GM12878 (cell line): ENCODE data around the gene CORO1C. TPM values are rescaled to one million over a fixed set of nuclear protein-coding genes. Genes with fewer than 3 reads are reported as not detected.

Source experiments
- CBX5 ChIP-seq: sonication (generic); IDR thresholded peaks from 2 replicates; pipeline ENCODE4 v1.6.1; 2016; ENCODE audit warnings: low read depth, moderate library complexity, mild to moderate bottlenecking, inconsistent platforms
- FOXM1 ChIP-seq: IDR thresholded peaks from 2 replicates; pipeline ENCODE4 v1.6.1; 2012; ENCODE audit warnings: low read depth, mild to moderate bottlenecking, inconsistent platforms, low read length, moderate library complexity
- IRF3 ChIP-seq: fragments of 450-650 bp; IDR thresholded peaks from 2 replicates; pipeline ENCODE4 v1.6.1; 2014; ENCODE audit warnings: mild to moderate bottlenecking
- IRF4 ChIP-seq: IDR thresholded peaks from 2 replicates; pipeline ENCODE4 v1.6.1; 2011; ENCODE audit warnings: low read depth, low read length
- LARP7 ChIP-seq: fragments of 450-650 bp; IDR thresholded peaks from 2 replicates; pipeline ENCODE4 v1.6.1; 2017; ENCODE audit warnings: mild to moderate bottlenecking
- MTA3 ChIP-seq: IDR thresholded peaks from 2 replicates; pipeline ENCODE4 v1.6.1; 2012; ENCODE audit warnings: low read length, inconsistent platforms, borderline replicate concordance
- NKRF ChIP-seq: fragments of 450-650 bp; conservative IDR thresholded peaks from 2 replicates; pipeline ENCODE4 v1.6.1; 2017; ENCODE audit warnings: mild to moderate bottlenecking, moderate library complexity
- NR2C2 ChIP-seq: IDR thresholded peaks from 2 replicates; pipeline ENCODE4 v1.6.1; 2011; ENCODE audit warnings: borderline replicate concordance, low read depth; ENCODE audit not compliant: control insufficient read depth, insufficient read length
- PAX8 ChIP-seq: fragments of 450-650 bp; IDR thresholded peaks from 2 replicates; pipeline ENCODE4 v1.6.1; 2017; ENCODE audit warnings: mild to moderate bottlenecking, moderate library complexity
- PKNOX1 ChIP-seq: fragments of 450-650 bp; IDR thresholded peaks from 2 replicates; pipeline ENCODE4 v1.6.1; 2016; ENCODE audit warnings: mild to moderate bottlenecking
- POU2F2 ChIP-seq: IDR thresholded peaks from 3 replicates; pipeline ENCODE4 v1.6.1; 2011; ENCODE audit warnings: low read depth, mild to moderate bottlenecking, low read length, borderline replicate concordance
- RELB ChIP-seq: fragments of 450-650 bp; IDR thresholded peaks from 2 replicates; pipeline ENCODE4 v1.6.1; 2017; ENCODE audit warnings: low read depth, mild to moderate bottlenecking, moderate library complexity
- SREBF2 ChIP-seq: IDR thresholded peaks from 2 replicates; pipeline ENCODE4 v1.6.1; 2012; ENCODE audit warnings: mild to moderate bottlenecking, low read length
- TARDBP ChIP-seq: IDR thresholded peaks from 2 replicates; pipeline ENCODE4 v1.6.1; 2016; ENCODE audit warnings: borderline replicate concordance
- TCF3 ChIP-seq: IDR thresholded peaks from 2 replicates; pipeline ENCODE4 v1.6.1; 2012; ENCODE audit warnings: low read depth, mild to moderate bottlenecking, low read length, borderline replicate concordance; ENCODE audit not compliant: insufficient read depth
- YY1 ChIP-seq: IDR thresholded peaks from 2 replicates; pipeline ENCODE4 v1.6.1; 2011; ENCODE audit warnings: low read depth, mild to moderate bottlenecking, low read length
- ZNF592 ChIP-seq: fragments of 450-650 bp; IDR thresholded peaks from 2 replicates; pipeline ENCODE4 v1.6.1; 2017; ENCODE audit warnings: mild to moderate bottlenecking, moderate library complexity
- ZSCAN29 ChIP-seq: fragments of 450-650 bp; IDR thresholded peaks from 2 replicates; pipeline ENCODE4 v1.6.1; 2017; ENCODE audit warnings: mild to moderate bottlenecking, moderate library complexity
- polyA plus RNA-seq, 11 experiments: library from polyadenylated mRNA; depleted of rRNA in 4 of 11; unstranded in 6 of 11; stranded (reverse) in 5 of 11; fragments of >200 nt; fragmentation: Nextera tagmentation in 4 of 11; fragmentation: Illumina TruSeq in 1 of 11; extraction: Ambion mirVana in 4 of 11; extraction: Trizol in 1 of 11; gene quantifications; 1 replicate in 1 of 11; 2 replicates in 10 of 11; pipeline versions ENCODE4 v1.2.1 to v1.2.3, GENCODE V29; 2011 to 2016; ENCODE audit warnings: inconsistent platforms in 2 of 11, missing spikeins in 2 of 11, low read depth in 1 of 11
- total RNA-seq, 4 experiments: library from RNA; depleted of rRNA in 3 of 4; stranded (reverse); fragments of >200 nt in 3 of 4; fragmentation: Illumina TruSeq in 1 of 4; extraction: Trizol in 1 of 4; gene quantifications; 2 replicates each; pipeline versions ENCODE4 v1.2.1 to v1.2.3, GENCODE V29; 2013 to 2021

Gene CORO1C
- total and polyA plus RNA-seq, 10 of the 15 experiments (the other 5 are each of a cell fraction or from before 2014, with no cell fraction given) = 52.7 to 254 (median 171) TPM

GRCh38 chr12:108616941-108617858 is 114.1 kb downstream of the CORO1C start (continued):
- TF ChIP-seq ZNF592 (peak; percentile 55; the same call in 1 of the 2 replicates), RELB (peak; percentile 100), SREBF2 (no peak), LARP7 (no peak; the same call in 1 of the 2 replicates), IRF3 (no peak), PAX8 (no peak), ZSCAN29 (no peak), MTA3 (peak; percentile 76; the same call in 1 of the 2 replicates), PKNOX1 (no peak), YY1 (peak; percentile 6; the same call in 1 of the 2 replicates), TARDBP (0 out of 2 replicates have a peak, but pooled peaks have one; percentile 21), POU2F2 (peak; percentile 84; the same call in 2 of the 3 replicates), NKRF (peak; percentile 75), FOXM1 (peak; percentile 98), CBX5 (0 out of 2 replicates have a peak, but pooled peaks have one; percentile 31), IRF4 (peak; percentile 81), NR2C2 (no peak), TCF3 (peak; percentile 77)
